ENCODE data around the gene LSR.

DNA sequence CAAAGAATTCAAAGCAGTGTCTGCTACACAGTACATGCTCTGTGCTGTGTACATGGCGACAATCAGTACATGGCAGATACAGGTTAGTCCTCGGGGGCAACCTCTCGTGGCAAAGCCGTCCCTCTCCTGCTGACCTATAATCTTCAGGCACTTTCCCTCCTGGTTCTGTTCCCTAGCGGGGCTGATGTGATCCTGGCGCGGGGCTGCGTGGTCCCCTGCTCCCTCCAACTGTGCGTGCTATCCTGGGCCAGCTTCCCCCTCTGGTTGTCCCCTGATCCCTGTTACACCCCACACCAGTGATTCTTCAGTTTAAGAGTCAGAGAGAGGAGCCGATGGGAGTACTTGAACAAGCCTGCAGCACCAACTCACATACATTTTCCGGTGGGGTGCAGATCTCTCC, 55.2 kb downstream of the LSR start:
- TF ChIP-seq, protein P1, sequence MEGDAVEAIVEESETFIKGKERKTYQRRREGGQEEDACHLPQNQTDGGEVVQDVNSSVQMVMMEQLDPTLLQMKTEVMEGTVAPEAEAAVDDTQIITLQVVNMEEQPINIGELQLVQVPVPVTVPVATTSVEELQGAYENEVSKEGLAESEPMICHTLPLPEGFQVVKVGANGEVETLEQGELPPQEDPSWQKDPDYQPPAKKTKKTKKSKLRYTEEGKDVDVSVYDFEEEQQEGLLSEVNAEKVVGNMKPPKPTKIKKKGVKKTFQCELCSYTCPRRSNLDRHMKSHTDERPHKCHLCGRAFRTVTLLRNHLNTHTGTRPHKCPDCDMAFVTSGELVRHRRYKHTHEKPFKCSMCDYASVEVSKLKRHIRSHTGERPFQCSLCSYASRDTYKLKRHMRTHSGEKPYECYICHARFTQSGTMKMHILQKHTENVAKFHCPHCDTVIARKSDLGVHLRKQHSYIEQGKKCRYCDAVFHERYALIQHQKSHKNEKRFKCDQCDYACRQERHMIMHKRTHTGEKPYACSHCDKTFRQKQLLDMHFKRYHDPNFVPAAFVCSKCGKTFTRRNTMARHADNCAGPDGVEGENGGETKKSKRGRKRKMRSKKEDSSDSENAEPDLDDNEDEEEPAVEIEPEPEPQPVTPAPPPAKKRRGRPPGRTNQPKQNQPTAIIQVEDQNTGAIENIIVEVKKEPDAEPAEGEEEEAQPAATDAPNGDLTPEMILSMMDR (IDR thresholded peaks at IDR 0.05), result no peak
- TF ChIP-seq, protein P2, sequence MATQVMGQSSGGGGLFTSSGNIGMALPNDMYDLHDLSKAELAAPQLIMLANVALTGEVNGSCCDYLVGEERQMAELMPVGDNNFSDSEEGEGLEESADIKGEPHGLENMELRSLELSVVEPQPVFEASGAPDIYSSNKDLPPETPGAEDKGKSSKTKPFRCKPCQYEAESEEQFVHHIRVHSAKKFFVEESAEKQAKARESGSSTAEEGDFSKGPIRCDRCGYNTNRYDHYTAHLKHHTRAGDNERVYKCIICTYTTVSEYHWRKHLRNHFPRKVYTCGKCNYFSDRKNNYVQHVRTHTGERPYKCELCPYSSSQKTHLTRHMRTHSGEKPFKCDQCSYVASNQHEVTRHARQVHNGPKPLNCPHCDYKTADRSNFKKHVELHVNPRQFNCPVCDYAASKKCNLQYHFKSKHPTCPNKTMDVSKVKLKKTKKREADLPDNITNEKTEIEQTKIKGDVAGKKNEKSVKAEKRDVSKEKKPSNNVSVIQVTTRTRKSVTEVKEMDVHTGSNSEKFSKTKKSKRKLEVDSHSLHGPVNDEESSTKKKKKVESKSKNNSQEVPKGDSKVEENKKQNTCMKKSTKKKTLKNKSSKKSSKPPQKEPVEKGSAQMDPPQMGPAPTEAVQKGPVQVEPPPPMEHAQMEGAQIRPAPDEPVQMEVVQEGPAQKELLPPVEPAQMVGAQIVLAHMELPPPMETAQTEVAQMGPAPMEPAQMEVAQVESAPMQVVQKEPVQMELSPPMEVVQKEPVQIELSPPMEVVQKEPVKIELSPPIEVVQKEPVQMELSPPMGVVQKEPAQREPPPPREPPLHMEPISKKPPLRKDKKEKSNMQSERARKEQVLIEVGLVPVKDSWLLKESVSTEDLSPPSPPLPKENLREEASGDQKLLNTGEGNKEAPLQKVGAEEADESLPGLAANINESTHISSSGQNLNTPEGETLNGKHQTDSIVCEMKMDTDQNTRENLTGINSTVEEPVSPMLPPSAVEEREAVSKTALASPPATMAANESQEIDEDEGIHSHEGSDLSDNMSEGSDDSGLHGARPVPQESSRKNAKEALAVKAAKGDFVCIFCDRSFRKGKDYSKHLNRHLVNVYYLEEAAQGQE (IDR thresholded peaks at IDR 0.05; ENCODE audit: insufficient read depth in 1 of 2, low read depth in 2 of 2, low read length in 1 of 2), result no peak

Measured in Panc1 (cell line).